GM18951 (cell line): ENCODE results near the gene ANKHD1.

Experiments used
- POLR2A ChIP-seq: IDR thresholded peaks from 4 replicates; pipeline ENCODE4 v1.6.1; 2011; ENCODE audit warnings: mild to moderate bottlenecking; ENCODE audit not compliant: insufficient read length, insufficient read depth; ENCODE audit errors: extremely low read depth
- in situ Hi-C: fragments of 300-500 bp; cut with MboI; formaldehyde crosslinking; loops from one replicate; pipeline ENCODE4 v1.12.0; 2022; ENCODE audit warnings: low sequenced_read_pairs, mixed read lengths, inconsistent platforms; ENCODE audit not compliant: unreplicated experiment

Gene ANKHD1

GRCh38 chr5:140388052-140388451 lies 13.6 kb upstream of the ANKHD1 start:
- TF ChIP-seq POLR2A = no peak
- in situ Hi-C loops = no loop called here

GRCh38 chr5:140391312-140391711 lies 10.3 kb upstream of the ANKHD1 start:
- in situ Hi-C loops = no loop called here
- no peak for TF ChIP-seq POLR2A

- in situ Hi-C loops = no loop called here
- TF ChIP-seq POLR2A = no peak
Observed at GRCh38 chr5:140391732-140392131, 9.9 kb upstream of the ANKHD1 start.

GRCh38 chr5:140393738-140394137 lies 7.9 kb upstream of the ANKHD1 start:
- no peak for TF ChIP-seq POLR2A
- in situ Hi-C loops = no loop called here

- in situ Hi-C loops = no loop called here
- no peak for TF ChIP-seq POLR2A
Observed at GRCh38 chr5:140398379-140398811, 3.2 kb upstream of the ANKHD1 start.

- in situ Hi-C loops = no loop called here
- no peak for TF ChIP-seq POLR2A
Observed at GRCh38 chr5:140399979-140400729, 1.5 kb upstream of the ANKHD1 start.

- TF ChIP-seq POLR2A = peak; percentile 78
- in situ Hi-C loops = no loop called here
Observed at GRCh38 chr5:140400730-140401361, 787 bp upstream of the ANKHD1 start.

- in situ Hi-C loops = no loop called here
Observed at GRCh38 chr5:140402258-140403074, 833 bp downstream of the ANKHD1 start.

GRCh38 chr5:140403613-140404012 lies 2.0 kb downstream of the ANKHD1 start:
- TF ChIP-seq POLR2A = no peak
- in situ Hi-C loops = no loop called here

More at GRCh38 chr5:140402258-140403074, 833 bp downstream of the ANKHD1 start:
- no peak for TF ChIP-seq POLR2A

- no peak for TF ChIP-seq POLR2A
Observed at GRCh38 chr5:140408750-140409241, 7.2 kb downstream of the ANKHD1 start.

GRCh38 chr5:140413230-140413629 lies 11.6 kb downstream of the ANKHD1 start:
- TF ChIP-seq POLR2A = no peak
- in situ Hi-C loops = no loop called here

More at GRCh38 chr5:140408750-140409241, 7.2 kb downstream of the ANKHD1 start:
- in situ Hi-C loops = no loop called here

GRCh38 chr5:140417235-140417634 lies 15.6 kb downstream of the ANKHD1 start:
- TF ChIP-seq POLR2A = no peak
- in situ Hi-C loops = no loop called here

- no peak for TF ChIP-seq POLR2A
- in situ Hi-C loops = no loop called here
Observed at GRCh38 chr5:140418862-140419520, 17.4 kb downstream of the ANKHD1 start.
